GM18868 (cell line): ENCODE measurements around the gene LLGL2.
"Not testable (repeated sequence)": the region's sequence is repeated elsewhere in the genome, so short reads cannot be mapped to it uniquely, and the experiment has no call there.

Experiments
- ATAC-seq: cut with Tn5 transposase; IDR thresholded peaks from one replicate; pipeline ENCODE4 v1.9.1; 2021; ENCODE audit warnings: mild to moderate bottlenecking, moderate library complexity; ENCODE audit not compliant: unreplicated experiment

The LLGL2 gene

GRCh38 chr17:75565618-75566017 lies 40.1 kb downstream of the LLGL2 start:
- no peak for ATAC-seq

- ATAC-seq: no peak
These were observed 40.9 kb downstream of the LLGL2 start for GRCh38 chr17:75566416-75566815.

- ATAC-seq: no peak
These were observed 41.3 kb downstream of the LLGL2 start for GRCh38 chr17:75566834-75567233.

GRCh38 chr17:75568412-75569255 lies 43.1 kb downstream of the LLGL2 start:
- ATAC-seq: no peak

- no peak for ATAC-seq
These were observed 44.7 kb downstream of the LLGL2 start for GRCh38 chr17:75570034-75570676.

- ATAC-seq: no peak
These were observed 45.3 kb downstream of the LLGL2 start for GRCh38 chr17:75570772-75571171.

- no peak for ATAC-seq
These were observed 45.8 kb downstream of the LLGL2 start for GRCh38 chr17:75571197-75571884.

GRCh38 chr17:75571885-75572215 lies 46.4 kb downstream of the LLGL2 start:
- no peak for ATAC-seq

- no peak for ATAC-seq
These were observed 47.4 kb downstream of the LLGL2 start for GRCh38 chr17:75572713-75573539.

- no peak for ATAC-seq
These were observed 48.1 kb downstream of the LLGL2 start for GRCh38 chr17:75573540-75573957.

GRCh38 chr17:75573994-75574393 lies 48.5 kb downstream of the LLGL2 start:
- no peak for ATAC-seq

GRCh38 chr17:75574404-75575036 lies 49.0 kb downstream of the LLGL2 start:
- ATAC-seq: no peak

GRCh38 chr17:75575197-75575596 lies 49.7 kb downstream of the LLGL2 start:
- no peak for ATAC-seq

GRCh38 chr17:75575728-75576127 lies 50.2 kb downstream of the LLGL2 start:
- no peak for ATAC-seq

- no peak for ATAC-seq
These were observed 51.2 kb downstream of the LLGL2 start for GRCh38 chr17:75576661-75577060.

GRCh38 chr17:75581121-75581725 lies 55.7 kb downstream of the LLGL2 start:
- not testable (repeated sequence) for ATAC-seq

GRCh38 chr17:75583197-75583596 lies 57.7 kb downstream of the LLGL2 start:
- ATAC-seq: not testable (repeated sequence)

- no peak for ATAC-seq
These were observed 59.3 kb downstream of the LLGL2 start for GRCh38 chr17:75584849-75585175.

GRCh38 chr17:75587675-75588595 lies 62.4 kb downstream of the LLGL2 start, which contains the start of gene MYO15B:
Gene MYO15B (plus strand): TSS chr17:75587800. CDS start chr17:75588058, 258 bp downstream.
- ATAC-seq: no peak
